ENCODE data around the gene TPI1. TPM values are rescaled to one million over a fixed set of nuclear protein-coding genes. Genes with fewer than 3 reads are reported as not detected.
"Not testable (repeated sequence)": the region's sequence is repeated elsewhere in the genome, so short reads cannot be mapped to it uniquely, and the experiment has no call there.

Gene TPI1
- total and polyA plus RNA-seq, 3 experiments from 2014 or later, result 613 to 1,374 (median 1,331) TPM

DNA sequence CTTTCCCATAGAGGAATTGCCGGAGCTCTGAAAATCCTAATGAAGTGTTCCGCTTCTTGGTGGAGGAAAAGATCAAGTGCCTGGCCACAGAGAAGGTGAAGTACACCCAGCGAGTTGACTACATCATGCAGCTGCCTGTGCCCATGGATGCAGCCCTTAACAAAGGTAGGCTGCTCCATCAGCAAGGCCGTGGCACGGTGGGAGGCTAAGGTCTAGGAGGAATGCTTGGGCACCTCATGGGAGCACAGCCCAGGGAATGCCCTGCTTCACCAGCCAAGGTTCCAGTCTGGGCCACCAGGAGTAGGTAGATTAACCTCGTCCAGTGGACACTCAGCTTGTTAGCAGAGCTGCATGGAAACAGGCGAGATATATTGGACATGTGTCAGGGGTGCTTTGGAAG is 6.4 kb upstream of the TPI1 start:
- H3K4me3 ChIP-seq (ENCODE audit: low read length), result no peak overlapping the region
- ChIA-PET POLR2A (interaction anchor here (1.2 kb wide), 2 partner anchors 9 to 12 kb away, joined by 4 to 5 read pairs; partner anchors contain the start of genes SPSB2 and USP5), CTCF (interaction anchor here (1.4 to 3.7 kb wide), 4 partner anchors 8 to 157 kb away, joined by 3 to 13 read pairs (median 7); partner anchors contain the start of genes LPCAT3, SPSB2 and USP5)
- H3K9me3 ChIP-seq (ENCODE audit: low read length), result no peaks in the 10 kb centered on the region
- Mint-ChIP-seq H3K9me3 (no peaks in the 10 kb centered on the region), H3K4me3 (no peak overlapping the region), H3K27ac (no peak overlapping the region), H3K36me3 (peaks cover 16 to 93% (median 19%) of the 10 kb centered on the region in 3 donors), H3K4me1 (peaks cover 0 to 5% (median 3%) of the 10 kb centered on the region in 3 donors), H3K27me3 (no peaks in the 10 kb centered on the region)
- peaks cover 75% of the 10 kb centered on the region for H3K36me3 ChIP-seq (ENCODE audit: insufficient read depth, low read length)
- no peak overlapping the region for H3K27ac ChIP-seq (ENCODE audit: low read depth, low read length)
- H3K4me1 ChIP-seq (ENCODE audit: insufficient read depth, low read length), result no peaks in the 10 kb centered on the region
- no peak for DNase-seq
- no peaks in the 10 kb centered on the region for H3K27me3 ChIP-seq (ENCODE audit: insufficient read depth, low read length, poor library complexity, severe bottlenecking)

DNA sequence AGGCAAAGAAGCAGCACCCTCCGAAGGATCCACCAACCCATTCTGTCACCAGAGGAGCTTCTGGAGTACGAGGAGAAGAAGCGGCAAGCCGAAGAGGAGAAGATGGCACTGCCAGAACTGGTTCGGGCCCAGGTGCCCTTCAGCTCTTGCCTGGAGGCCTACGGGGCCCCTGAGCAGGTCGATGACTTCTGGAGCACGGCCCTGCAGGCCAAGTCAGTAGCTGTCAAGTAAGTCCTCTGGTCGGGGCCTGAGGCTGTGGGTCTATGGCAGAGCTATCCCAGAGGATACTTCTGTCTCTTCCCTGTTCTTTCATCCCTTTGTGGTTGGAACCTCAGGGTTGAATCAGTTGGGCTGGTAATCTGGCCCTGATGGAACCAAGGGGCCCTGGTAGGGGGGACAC is 5.9 kb upstream of the TPI1 start:
- H3K9me3 Mint-ChIP-seq, result no peaks in the 10 kb centered on the region

DNA sequence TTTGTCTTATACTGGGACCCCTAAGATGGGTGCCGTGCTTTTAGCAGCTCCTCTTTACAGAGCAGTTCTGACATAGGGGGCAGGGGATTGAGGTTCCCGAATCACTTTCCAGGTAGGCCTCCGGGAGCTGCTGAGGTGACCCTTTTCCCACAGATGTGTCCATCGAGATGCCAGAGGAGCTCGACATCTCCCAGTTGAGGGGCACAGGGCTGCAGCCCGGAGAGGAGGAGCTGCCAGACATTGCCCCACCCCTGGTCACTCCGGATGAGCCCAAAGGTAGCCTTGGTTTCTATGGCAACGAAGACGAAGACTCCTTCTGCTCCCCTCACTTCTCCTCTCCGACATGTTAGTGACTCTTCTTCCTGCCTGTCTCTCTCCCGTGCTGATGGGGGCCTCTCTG is 4.3 kb upstream of the TPI1 start:
- H3K4me1 ChIP-seq (ENCODE audit: insufficient read depth, low read length), result no peaks in the 10 kb centered on the region
- Mint-ChIP-seq H3K36me3 (peaks cover 6 to 78% (median 10%) of the 10 kb centered on the region in 3 donors), H3K4me3 (no peak overlapping the region), H3K4me1 (peaks cover 1 to 11% (median 8%) of the 10 kb centered on the region in 3 donors), H3K27ac (no peak overlapping the region), H3K27me3 (no peaks in the 10 kb centered on the region), H3K9me3 (no peaks in the 10 kb centered on the region)
- CTCF ChIA-PET, result interaction anchor here (2.8 kb wide), 1 partner anchor 10 kb away, joined by 12 read pairs; the partner anchor contains the start of gene SPSB2
- peaks cover 54% of the 10 kb centered on the region for H3K36me3 ChIP-seq (ENCODE audit: insufficient read depth, low read length)
- POLR2A ChIA-PET, result interaction anchor here (3.2 kb wide), 1 partner anchor 11 kb away, joined by 19 read pairs; the partner anchor contains the start of gene USP5
- DNase-seq, result no peak
- no peak overlapping the region for H3K27ac ChIP-seq (ENCODE audit: low read depth, low read length)
- no peaks in the 10 kb centered on the region for H3K9me3 ChIP-seq (ENCODE audit: low read length)
- no peak overlapping the region for H3K4me3 ChIP-seq (ENCODE audit: low read length)
- H3K27me3 ChIP-seq (ENCODE audit: insufficient read depth, low read length, poor library complexity, severe bottlenecking), result no peaks in the 10 kb centered on the region

More for the DNA sequence above, 5.9 kb upstream of the TPI1 start:
- H3K36me3 ChIP-seq (ENCODE audit: insufficient read depth, low read length), result peaks cover 71% of the 10 kb centered on the region
- ChIA-PET POLR2A (interaction anchor here (0.6 to 1.2 kb wide), 3 partner anchors 9 to 64 kb away, joined by 3 to 5 read pairs (median 4); partner anchors contain the start of genes SPSB2 and USP5), CTCF (interaction anchor here (1.4 to 3.7 kb wide), 4 partner anchors 8 to 157 kb away, joined by 3 to 13 read pairs (median 7); partner anchors contain the start of genes LPCAT3, SPSB2 and USP5)
- H3K36me3 Mint-ChIP-seq, result peaks cover 16 to 89% (median 19%) of the 10 kb centered on the region in 3 donors
- H3K4me3 Mint-ChIP-seq, result no peak overlapping the region
- H3K4me1 ChIP-seq (ENCODE audit: insufficient read depth, low read length), result no peaks in the 10 kb centered on the region
- H3K9me3 ChIP-seq (ENCODE audit: low read length), result no peaks in the 10 kb centered on the region
- peaks cover 0 to 5% (median 3%) of the 10 kb centered on the region in 3 donors for H3K4me1 Mint-ChIP-seq
- H3K27ac ChIP-seq (ENCODE audit: low read depth, low read length), result no peak overlapping the region
- no peak overlapping the region for H3K4me3 ChIP-seq (ENCODE audit: low read length)
- H3K27ac Mint-ChIP-seq, result no peak overlapping the region
- no peaks in the 10 kb centered on the region for H3K27me3 Mint-ChIP-seq
- no peak for DNase-seq
- H3K27me3 ChIP-seq (ENCODE audit: insufficient read depth, low read length, poor library complexity, severe bottlenecking), result no peaks in the 10 kb centered on the region

DNA sequence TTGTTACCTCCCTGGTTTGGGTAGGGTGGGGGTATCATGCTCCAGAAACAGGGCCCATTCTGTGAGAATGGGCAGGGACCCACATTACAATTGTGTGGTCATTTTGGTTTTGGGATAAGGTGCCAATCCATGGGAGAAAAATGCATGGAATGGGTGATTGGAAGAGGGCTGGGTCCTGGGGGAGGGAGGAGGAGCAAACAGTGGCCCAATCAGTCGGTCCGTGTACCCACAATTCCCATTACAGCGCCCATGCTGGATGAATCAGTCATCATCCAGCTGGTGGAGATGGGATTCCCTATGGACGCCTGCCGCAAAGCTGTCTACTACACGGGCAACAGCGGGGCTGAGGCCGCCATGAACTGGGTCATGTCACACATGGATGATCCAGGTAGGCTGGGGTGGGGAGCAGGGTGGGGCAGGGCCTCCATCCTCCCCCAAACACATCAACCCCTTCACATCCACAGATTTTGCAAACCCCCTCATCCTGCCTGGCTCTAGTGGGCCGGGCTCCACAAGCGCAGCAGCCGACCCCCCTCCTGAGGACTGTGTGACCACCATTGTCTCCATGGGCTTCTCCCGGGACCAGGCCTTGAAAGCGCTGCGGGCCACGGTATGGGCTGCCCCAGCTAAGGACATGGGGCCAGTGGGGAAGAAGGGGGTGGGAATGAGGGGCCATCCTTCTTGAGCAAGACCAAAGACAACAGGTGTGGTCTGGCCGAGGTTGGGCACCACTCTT is 3.6 kb upstream of the TPI1 start:
- no peaks in the 10 kb centered on the region for H3K9me3 Mint-ChIP-seq
- H3K4me1 ChIP-seq (ENCODE audit: insufficient read depth, low read length), result peaks cover 7% of the 10 kb centered on the region
- peaks cover 6 to 75% (median 10%) of the 10 kb centered on the region in 3 donors for H3K36me3 Mint-ChIP-seq
- ChIA-PET CTCF (interaction anchor here (1.3 to 2.8 kb wide), 3 partner anchors 9 to 11 kb away, joined by 4 to 12 read pairs (median 5); partner anchors contain the start of gene SPSB2), POLR2A (interaction anchor here (1.2 to 3.2 kb wide), 3 partner anchors 9 to 97 kb away, joined by 3 to 19 read pairs (median 3); partner anchors contain the start of genes SPSB2 and USP5)
- no peak for DNase-seq
- peak overlapping the region in 1 of 7 donors; percentile 96 for H3K4me3 Mint-ChIP-seq
- H3K9me3 ChIP-seq (ENCODE audit: low read length), result no peaks in the 10 kb centered on the region
- H3K27me3 Mint-ChIP-seq, result no peaks in the 10 kb centered on the region
- no peak overlapping the region for H3K27ac ChIP-seq (ENCODE audit: low read depth, low read length)
- peak overlapping the region in 2 of 8 donors; percentile 33 to 91 for H3K27ac Mint-ChIP-seq
- H3K4me1 Mint-ChIP-seq, result peaks cover 9 to 19% (median 15%) of the 10 kb centered on the region in 3 donors
- H3K27me3 ChIP-seq (ENCODE audit: insufficient read depth, low read length, poor library complexity, severe bottlenecking), result no peaks in the 10 kb centered on the region
- peaks cover 47% of the 10 kb centered on the region for H3K36me3 ChIP-seq (ENCODE audit: insufficient read depth, low read length)
- H3K4me3 ChIP-seq (ENCODE audit: low read length), result no peak overlapping the region

DNA sequence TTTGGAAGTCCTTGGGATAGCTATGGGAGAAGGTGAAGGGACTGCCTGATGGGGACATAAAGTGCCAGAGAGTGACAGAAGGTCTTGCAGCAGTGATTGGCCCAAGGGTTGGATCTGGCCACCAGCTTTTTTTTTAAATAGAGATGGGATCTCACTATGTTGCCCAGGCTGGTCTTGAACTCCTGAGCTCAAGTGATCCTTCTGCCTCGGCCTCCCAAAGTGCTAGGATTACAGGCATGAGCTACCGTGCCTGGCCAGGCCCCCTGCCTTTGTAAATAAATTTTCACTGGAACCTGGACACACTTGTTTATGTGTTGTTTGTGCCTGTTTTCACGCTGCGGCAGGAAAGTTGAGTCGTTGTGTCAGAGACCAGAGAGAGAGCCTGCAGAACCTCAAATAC is 2.0 kb upstream of the TPI1 start:
- Mint-ChIP-seq H3K36me3 (peaks cover 5 to 75% (median 12%) of the 10 kb centered on the region in 3 donors), H3K27ac (peak overlapping the region in 6 of 8 donors; percentile 16 to 95 (median 44)), H3K4me3 (peak overlapping the region in 6 of 7 donors; percentile 39 to 96 (median 61)), H3K4me1 (peaks cover 24 to 32% (median 25%) of the 10 kb centered on the region in 3 donors)
- H3K9me3 ChIP-seq (ENCODE audit: low read length); H3K27ac ChIP-seq (ENCODE audit: low read depth, low read length); DNase-seq; H3K4me3 ChIP-seq (ENCODE audit: low read length); H3K27me3 ChIP-seq (ENCODE audit: insufficient read depth, low read length, poor library complexity, severe bottlenecking); H3K9me3 Mint-ChIP-seq; H3K27me3 Mint-ChIP-seq: not testable (repeated sequence)
- Histone ChIP-seq H3K36me3 (ENCODE audit: insufficient read depth, low read length) (peaks cover 46% of the 10 kb centered on the region), H3K4me1 (ENCODE audit: insufficient read depth, low read length) (peaks cover 20% of the 10 kb centered on the region)
- ChIA-PET CTCF (interaction anchor here (0.8 to 11.0 kb wide), 6 partner anchors 7 to 94 kb away, joined by 4 to 135 read pairs (median 8); partner anchors contain the start of gene SPSB2), POLR2A (interaction anchor here (1.2 to 3.2 kb wide), 3 partner anchors 8 to 96 kb away, joined by 3 to 19 read pairs (median 3); partner anchors contain the start of genes SPSB2 and USP5)

DNA sequence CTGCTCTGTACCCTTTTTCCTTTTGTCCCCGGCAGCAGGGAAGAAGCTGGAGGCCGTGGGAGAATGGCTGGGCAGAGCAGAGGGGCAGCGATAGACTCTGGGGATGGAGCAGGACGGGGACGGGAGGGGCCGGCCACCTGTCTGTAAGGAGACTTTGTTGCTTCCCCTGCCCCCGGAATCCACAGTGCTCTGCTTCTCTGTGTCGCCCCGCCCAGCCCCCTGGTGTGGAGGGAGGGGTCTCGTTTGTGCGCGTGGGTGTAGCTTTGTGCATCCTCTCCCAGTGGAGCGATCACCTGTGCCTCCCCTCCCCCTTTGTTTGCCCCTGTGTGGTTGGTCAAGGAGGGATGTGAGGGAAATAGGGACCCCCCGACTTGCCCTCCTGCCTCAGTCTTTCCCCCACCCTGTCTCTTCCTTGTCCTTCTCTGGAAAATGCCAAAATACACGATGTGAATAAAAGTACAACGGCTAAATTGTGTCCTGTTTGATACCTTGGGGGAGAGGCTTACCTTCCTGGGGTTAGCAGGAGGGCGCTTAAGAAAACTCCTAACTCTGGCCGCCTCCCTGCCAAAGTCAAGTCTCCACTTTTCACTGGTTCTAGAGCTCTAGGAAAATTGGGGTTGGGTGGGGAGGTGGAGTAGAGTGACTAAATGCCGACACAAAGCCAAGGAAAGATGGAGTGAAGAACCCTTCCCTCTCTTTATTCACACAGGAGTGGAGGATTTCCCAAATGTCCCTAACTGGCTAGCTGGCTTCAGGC is 990 bp upstream of the TPI1 start:
- Mint-ChIP-seq H3K9me3 (no peaks in the 10 kb centered on the region), H3K4me1 (peaks cover 33 to 42% (median 34%) of the 10 kb centered on the region in 3 donors), H3K36me3 (peaks cover 2 to 75% (median 16%) of the 10 kb centered on the region in 3 donors), H3K27ac (peak overlapping the region; percentile 30 to 96 (median 91)), H3K27me3 (no peaks in the 10 kb centered on the region), H3K4me3 (peak overlapping the region; percentile 87 to 98 (median 92))
- peaks cover 29% of the 10 kb centered on the region for H3K4me1 ChIP-seq (ENCODE audit: insufficient read depth, low read length)
- peak in 2 of 5 donors; percentile 21 to 54 for DNase-seq
- H3K36me3 ChIP-seq (ENCODE audit: insufficient read depth, low read length), result peaks cover 44% of the 10 kb centered on the region
- ChIA-PET CTCF (interaction anchor here (1.2 to 11.0 kb wide), 6 partner anchors 13 to 93 kb away, joined by 3 to 135 read pairs (median 54); partner anchors contain the start of genes ATN1, CDCA3 and USP5), POLR2A (interaction anchor here (1.4 to 3.8 kb wide), 5 partner anchors 13 to 77 kb away, joined by 4 to 36 read pairs (median 8); partner anchors contain the start of genes C12orf57, CDCA3, RNU7-1 and USP5)
- no peaks in the 10 kb centered on the region for H3K9me3 ChIP-seq (ENCODE audit: low read length)
- H3K4me3 ChIP-seq (ENCODE audit: low read length), result no peak overlapping the region
- H3K27me3 ChIP-seq (ENCODE audit: insufficient read depth, low read length, poor library complexity, severe bottlenecking), result no peaks in the 10 kb centered on the region
- no peak overlapping the region for H3K27ac ChIP-seq (ENCODE audit: low read depth, low read length)

DNA sequence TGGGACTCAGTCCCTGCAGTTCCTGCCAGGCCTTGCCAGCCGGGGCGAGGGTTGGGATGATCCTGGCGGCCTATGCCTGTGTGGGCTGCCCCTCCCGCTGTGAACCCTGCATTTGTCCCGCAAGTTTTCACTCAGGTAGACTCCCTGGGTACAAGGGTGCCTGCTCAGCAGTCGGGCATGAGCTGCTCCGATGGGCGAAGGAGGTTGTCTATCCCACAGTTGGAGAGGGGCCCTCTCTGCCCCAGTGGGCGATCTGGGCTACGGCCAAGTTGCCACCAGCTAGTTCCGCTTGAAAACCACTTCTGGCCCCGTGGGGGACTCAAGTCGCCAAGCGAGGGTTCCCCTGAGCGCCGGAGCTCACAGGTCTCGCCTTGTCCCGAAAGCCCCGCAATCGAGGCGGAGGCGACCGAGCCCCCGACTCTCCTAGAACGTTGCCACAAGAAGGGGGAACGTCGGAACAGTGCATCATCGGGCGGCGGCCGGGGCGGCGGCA is 365 bp upstream of the TPI1 start:
- DNase-seq, result no peak
- H3K27me3 Mint-ChIP-seq, result no peaks in the 10 kb centered on the region
- ChIA-PET CTCF (interaction anchor here (1.2 to 11.0 kb wide), 7 partner anchors 13 to 93 kb away, joined by 3 to 135 read pairs (median 36); partner anchors contain the start of genes ATN1, CDCA3 and USP5), POLR2A (interaction anchor here (0.6 to 3.8 kb wide), 7 partner anchors 14 to 397 kb away, joined by 3 to 36 read pairs (median 8); partner anchors contain the start of genes C12orf57, CDCA3, RNU7-1 and USP5)
- H3K27ac Mint-ChIP-seq, result peak overlapping the region; percentile 85 to 96 (median 91)
- peaks cover 38% of the 10 kb centered on the region for H3K36me3 ChIP-seq (ENCODE audit: insufficient read depth, low read length)
- peak overlapping the region; percentile 58 for H3K4me3 ChIP-seq (ENCODE audit: low read length)
- H3K4me1 ChIP-seq (ENCODE audit: insufficient read depth, low read length), result peaks cover 35% of the 10 kb centered on the region
- H3K27ac ChIP-seq (ENCODE audit: low read depth, low read length), result no peak overlapping the region
- peaks cover 2 to 75% (median 16%) of the 10 kb centered on the region in 3 donors for H3K36me3 Mint-ChIP-seq
- no peaks in the 10 kb centered on the region for H3K9me3 ChIP-seq (ENCODE audit: low read length)
- H3K4me1 Mint-ChIP-seq, result peaks cover 39 to 49% (median 41%) of the 10 kb centered on the region in 3 donors
- no peaks in the 10 kb centered on the region for H3K27me3 ChIP-seq (ENCODE audit: insufficient read depth, low read length, poor library complexity, severe bottlenecking)
- H3K4me3 Mint-ChIP-seq, result peak overlapping the region; percentile 87 to 98 (median 92)
- H3K9me3 Mint-ChIP-seq, result no peaks in the 10 kb centered on the region

Data from CD8-positive, alpha-beta memory T cell (primary cell).